ENCODE results near the gene GMEB2.
A peak's percentile ranks its signal among the peaks of the same experiment; 100 is the strongest.
"Not testable (repeated sequence)": the region's sequence is repeated elsewhere in the genome, so short reads cannot be mapped to it uniquely, and the experiment has no call there.

The GMEB2 gene

DNA sequence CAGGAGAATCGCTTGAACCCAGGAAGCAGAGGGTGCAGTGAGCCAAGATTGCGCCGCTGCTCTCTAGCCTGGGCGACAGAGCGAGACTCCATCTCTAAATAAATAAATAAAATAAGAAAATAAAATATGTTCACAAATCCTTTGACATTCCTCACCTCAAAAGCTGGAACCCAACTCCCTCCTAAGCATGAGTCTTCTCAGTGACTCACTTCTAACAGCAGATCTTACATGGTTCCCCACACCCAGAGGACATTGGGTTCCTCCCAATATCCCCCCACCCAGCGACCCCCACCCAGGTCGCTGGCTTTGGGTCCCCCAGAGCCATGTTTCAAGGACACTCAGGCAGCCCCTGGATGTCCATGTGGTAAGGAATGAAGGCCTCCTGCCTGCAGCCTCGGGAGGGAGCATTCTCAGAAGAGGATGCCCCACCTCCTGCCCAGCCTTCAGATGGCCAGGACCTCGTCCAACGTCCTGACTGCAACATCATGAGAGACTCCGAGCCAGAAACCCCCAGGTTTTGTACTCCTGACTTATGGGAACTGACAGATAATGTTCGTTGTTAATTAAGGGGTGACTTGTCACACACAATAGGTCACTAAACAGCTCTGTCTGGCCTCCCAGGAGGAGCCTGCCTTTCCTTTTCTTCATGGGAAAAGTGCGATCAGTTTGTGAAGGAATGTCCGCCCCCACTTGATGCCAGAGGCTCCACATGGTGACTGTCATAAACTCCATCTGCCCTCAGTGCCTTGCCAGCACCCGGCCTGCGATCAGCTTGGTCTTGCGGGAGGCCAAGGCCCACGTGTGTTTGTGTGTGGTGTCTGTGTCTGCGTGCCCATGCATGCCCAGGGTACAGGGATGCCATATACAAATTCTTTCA is 10.1 kb upstream of the GMEB2 start:
- no peak for DNase-seq

DNA sequence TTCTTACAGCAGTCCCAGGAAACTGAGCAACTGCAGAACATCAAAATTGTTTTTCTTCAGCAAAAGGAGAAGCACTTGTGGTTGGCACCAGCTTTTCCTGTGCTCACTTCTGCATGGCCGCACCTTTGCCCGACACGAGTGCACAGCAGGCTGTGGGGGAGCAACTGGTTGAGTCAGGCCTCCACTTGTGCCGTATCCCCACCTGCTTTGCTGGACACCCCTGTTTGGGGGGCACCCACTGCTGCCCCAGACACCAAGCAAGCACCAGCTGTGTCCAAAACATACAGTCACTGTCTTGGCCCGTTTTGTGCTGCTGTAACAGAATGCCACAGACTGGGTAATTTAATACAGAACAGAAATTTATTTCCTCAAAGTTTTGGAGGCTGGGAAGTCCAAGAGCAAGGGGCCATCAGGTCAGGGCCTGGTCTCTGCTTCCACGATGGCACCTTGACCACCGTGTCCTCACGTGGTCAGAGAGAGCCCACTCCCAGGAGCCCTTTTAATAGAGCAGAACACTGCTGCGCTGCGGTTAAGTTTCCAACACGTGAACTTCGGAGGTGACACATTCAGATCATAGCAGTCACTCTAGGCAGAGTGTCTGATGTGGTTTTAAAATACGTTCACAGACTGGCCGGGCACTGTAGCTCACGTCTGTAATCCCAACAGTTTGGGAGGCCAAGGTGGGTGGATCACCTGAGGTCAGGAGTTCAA is 8.7 kb upstream of the GMEB2 start:
- no peak for DNase-seq

DNA sequence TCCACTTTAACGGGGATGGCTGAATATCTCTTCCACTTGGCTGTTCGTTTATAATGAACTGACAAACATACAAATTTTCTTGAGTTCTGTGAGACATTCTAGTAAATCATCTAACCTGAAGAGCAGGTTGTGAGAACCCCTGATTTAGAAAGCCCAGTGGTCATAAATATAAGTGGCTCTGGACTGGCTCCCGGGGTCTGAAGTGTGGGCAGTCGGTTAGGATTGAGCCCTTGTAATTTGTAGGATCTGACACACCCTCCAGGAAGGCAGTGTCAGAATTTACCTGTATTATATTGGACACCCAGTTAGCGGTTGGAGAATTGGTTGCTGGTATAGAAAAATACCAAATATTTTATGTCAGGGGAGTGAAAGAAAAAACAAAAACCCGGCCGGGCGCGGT is 6.8 kb upstream of the GMEB2 start:
- no peak for DNase-seq

DNA sequence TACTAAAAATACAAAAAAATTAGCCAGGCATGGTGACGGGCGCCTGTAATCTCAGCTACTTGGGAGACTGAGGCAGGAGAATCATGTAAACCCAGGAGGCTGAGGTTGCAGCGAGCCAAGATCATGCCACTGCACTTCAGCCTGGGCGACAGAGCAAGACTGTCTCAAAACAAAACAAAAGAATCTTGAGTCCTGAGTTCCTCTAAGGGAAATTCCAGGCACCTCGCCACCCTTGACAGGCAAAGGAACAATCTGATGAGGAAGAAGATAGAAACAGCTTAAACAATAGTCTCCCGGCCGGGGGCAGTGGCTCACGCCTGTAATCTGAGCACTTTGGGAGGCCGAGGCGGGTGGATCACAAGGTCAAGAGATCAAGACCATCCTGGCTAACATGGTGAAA is 4.5 kb upstream of the GMEB2 start:
- DNase-seq, result not testable (repeated sequence)

DNA sequence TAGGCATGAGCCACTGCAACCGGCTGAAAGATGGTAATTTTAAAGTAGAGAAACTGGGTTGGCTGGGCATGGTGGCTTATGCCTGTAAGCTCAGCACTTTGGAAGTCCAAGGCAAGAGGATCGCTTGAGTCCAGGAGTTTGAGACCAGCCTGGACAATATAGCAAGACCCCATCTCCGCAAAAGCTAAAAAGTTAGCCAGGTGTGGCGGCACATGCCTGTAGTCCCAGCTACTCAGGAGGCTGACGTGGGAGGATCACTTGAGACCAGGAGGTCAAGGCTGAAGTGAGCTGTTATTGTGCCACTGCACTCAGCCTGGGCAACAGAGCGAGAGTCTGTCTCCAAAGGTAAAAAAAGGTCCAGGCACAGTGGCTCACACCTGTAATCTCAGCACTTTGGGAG is 4.1 kb upstream of the GMEB2 start:
- not testable (repeated sequence) for DNase-seq

DNA sequence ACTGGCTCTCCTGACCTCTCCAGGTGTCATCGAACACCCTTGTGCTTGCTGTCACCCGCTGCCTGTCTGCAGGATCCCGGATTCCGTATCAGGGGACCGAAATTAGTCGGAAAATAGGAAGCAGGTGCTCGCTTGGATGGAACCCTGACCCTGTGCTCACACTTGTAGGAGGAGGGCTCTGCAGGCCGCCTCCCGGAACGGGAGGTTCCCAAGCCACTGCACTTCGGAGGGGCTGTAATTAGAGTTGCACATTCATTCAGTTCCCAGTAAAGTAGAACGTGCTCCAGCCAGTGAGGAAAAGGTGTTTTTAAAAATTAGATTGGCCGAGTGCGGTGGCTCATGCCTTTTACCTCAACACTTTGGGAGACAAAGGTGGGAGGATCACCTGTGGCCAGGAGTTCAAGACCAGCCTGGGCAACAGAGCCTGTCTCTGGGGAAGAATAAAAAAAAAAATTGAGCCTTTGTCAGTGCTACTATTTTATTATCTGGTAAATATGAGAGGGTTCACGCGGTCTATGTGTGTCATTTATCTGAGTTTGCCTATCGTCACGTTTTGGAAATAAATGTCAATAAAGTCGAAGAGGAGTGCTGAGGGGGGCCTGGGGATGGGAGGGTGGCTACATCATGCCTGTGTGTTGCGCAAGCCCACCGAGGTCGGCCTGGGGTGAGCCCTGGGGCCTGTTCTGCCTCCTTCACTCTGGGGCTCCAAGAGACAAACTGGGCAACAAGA is 1.5 kb upstream of the GMEB2 start:
- DNase-seq, result peak; percentile 79

DNA sequence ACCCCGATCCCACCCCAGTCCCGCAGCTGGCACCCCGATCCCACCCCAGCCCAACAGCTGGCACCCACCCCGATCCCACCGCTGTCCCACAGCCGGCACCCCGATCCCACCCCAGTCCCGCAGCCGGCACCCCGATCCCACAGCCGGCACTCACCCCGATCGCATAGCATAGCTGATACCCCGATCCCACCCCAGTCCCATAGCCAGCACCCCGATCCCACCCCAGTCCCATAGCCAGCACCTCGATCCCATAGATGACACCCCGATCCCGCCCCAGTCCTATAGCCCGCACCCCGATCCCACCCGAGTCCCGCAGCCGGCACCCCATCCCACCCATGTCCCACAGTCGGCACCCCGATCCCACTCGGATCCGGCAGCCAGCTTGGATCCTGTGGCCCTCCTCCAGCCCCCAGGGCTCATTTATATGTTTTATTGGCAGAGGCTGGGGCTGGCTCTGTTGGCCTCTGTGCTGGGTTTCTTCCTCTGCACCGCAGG is 897 bp upstream of the GMEB2 start:
- no peak for DNase-seq

DNA sequence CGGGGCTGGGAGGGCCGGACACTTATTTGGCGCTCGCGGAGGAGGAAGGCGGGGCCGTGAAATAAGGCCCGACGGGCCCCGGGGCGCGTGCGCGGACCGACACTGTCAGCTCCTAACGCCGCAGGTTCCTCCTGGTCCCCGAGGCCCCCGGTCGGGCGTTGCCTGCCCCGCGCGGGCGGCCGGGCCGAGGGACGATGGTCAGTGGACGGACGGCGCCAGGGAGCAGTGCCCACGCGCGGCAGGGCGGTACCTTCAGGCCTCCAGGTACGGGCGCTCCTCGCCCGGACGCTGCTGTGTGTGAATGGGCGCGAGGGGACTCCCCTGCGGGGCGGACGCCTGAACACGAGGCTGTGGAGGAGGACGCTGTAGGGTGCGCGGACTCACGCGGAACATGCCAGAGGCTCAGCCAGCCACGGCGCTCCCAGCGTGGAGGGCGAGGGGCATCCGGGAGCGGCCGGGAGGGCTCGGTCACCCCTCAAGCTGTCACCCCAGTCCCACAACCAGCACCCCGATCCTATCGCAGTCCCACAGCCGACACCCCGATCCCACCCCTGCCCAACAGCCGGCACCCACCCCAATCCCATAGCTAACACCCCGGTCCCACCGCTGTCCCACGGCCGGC is 339 bp upstream of the GMEB2 start:
- peak; percentile 87 for DNase-seq

DNA sequence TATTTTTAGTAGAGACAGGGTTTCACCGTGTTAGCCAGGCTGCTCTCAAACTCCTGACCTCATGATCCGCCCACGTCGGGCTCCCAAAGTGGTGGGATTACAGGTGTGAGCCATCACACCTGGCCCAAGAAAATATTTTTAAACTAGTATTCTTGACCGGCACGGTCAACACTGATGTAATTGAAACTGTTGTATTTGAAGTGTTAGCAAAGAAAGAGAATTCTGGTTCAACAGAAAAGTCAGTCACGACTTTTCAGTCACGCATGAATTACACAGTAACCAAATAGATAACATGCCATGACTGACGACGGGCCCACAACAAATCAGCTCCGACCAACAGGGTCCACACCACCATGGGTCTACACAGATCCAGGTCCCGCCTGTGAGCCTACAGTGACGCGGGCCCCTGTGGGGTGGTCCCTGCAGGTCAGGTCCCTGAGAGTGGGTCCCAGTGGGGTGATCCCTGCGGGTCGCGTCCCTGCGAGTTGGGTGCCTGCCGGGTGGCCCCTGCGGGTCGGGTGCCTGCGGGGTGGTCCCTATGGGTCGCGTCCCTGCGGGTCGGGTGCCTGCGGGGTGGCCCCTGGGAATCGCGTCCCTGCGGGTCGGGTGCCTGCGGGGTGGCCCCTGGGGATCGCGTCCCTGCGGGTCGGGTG is 1.0 kb downstream of the GMEB2 start:
- DNase-seq, result no peak

DNA sequence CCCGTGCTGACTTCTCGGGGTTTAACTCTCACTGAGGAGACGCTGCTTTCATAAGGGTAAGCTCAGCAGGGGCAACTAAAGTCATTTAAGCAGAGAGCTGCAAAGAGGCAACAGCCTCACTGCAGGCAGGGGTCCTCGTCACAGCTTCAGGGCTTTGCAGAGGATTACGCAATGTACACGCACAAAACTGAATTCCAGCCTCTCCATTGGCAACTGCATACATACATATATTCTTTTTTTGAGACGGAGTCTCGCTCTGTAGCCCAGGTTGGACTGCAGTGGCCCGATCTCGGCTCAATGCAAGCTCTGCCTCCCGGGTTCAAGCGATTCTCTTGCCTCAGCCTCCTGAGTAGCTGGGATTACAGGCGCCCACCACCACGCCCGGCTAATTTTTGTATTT is 2.4 kb downstream of the GMEB2 start:
- DNase-seq, result no peak

DNA sequence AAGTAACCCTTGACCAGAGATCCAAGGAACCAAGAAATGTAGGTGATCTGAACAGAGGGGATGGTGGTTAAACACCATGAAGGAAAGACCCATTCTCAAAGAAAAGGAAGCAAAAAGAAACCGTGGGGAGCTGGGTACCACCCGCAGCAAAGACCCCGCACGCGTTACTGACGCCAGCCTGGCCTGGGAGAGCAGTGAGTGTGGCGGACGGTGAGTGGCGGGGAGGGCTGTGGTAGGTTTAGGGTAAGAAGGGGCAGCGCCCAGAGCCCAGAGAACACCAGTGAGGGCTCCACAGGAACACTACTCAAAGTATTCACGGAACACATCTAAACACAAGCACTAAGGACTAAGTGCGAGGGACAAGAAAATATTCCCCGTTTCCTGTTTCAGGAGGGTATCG is 4.2 kb downstream of the GMEB2 start:
- no peak for DNase-seq

DNA sequence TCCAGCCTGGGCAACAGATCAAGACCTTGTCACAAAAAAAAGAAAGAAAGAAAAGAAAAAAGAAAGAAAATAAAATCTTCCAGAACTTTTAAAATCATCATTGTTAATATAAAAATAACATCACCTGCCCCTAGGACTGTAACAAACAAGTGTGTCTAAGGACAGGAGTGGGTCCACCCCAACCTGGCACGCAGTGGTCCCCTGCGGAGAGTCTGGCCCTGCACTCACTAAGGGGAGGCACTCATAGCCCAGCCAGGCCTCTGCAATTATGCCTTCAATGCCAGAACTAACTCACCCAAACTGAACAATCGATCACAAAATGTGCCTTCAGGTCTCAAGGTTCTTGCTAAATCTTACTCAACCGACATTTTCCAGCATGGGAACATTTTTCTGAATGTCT is 4.8 kb downstream of the GMEB2 start:
- DNase-seq, result no peak

DNA sequence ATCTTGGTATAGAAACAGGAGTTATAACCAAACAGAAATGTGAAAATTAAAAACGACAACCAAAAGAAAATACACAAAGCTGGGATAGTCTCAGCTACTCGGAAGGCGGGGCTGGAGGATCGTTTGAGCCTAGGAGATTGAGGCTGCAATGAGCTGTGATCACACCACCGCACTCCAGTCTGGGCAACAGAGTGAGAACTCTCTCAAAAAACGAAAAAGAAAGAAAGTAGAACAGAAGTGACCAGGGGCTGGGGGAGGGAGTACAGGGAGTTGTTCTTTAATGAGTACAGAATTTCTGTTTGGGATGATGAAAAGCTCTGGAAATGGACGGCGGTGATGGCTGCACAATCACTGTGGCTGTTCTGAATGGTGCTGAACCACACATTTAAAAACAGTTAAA is 5.9 kb downstream of the GMEB2 start:
- DNase-seq, result no peak

DNA sequence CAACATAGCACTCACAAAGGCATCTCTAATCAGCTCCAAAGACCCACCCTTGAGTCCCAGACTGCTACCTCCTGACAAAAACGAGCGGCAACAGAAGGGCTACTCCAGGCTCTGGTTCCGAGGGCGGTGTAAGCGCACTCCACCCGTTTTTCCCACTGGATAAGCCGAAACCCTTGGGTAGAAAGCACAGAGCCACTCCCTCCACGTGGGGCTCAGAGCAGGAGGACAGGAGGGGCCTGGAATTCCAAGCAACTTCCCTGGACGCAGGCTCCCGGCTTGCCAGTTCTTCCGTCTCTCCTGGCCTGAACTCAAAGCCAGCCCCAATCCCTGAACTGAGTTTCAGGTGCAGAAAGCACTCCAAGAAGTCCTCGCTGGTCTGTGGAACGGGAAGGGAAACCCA is 7.4 kb downstream of the GMEB2 start:
- DNase-seq, result no peak

DNA sequence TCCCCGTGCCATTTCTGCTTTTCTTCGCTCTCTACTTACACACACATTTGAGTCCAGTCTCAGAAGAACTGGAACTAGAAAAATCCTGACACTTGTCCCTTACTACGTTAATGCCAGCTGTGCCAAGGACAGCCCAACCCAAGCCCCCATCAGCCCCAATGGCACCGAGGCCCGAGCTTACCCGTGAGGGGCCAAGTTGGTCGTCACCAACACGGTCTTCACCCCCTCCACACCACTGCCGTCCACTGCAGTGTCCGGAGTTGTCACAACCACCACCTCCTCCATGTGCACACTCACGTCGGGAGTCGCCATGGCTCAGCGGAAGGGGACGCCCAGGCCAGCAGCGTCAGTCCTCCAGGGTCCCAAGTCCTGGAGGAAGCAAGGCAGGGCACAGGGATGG is 7.8 kb downstream of the GMEB2 start:
- no peak for DNase-seq

DNA sequence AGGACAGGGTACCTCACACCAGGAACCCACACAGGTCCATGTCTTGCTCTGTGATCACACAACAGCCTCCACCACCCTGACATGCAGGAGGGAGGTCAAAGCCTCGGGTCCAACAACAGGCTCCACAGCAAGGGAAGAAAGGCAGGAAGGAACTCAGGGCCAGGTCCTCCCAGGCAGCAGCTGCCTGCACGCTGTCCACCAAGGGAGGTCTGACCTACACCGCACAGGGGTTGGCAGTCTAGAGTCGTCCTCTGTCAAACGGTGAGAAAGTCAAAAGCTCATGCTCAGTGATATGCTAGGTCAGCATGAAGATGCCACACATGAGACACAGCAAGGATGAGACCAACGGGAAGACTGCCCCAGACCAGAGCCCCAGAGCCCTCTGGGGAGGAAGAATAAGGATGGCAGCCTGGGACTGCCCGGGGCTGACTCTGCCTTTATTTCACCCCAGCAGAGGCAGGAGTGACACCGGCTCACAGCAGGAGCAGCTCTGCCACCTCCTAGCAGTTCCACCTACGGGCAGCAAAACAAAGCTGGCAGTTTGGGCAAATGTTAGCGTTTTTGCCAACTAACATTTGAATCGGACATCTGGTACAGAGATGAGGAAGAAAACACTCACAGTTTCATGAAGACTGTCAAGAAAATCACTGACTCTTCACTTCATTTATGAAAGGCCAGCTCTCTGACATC is 8.5 kb downstream of the GMEB2 start:
- no peak for DNase-seq

DNA sequence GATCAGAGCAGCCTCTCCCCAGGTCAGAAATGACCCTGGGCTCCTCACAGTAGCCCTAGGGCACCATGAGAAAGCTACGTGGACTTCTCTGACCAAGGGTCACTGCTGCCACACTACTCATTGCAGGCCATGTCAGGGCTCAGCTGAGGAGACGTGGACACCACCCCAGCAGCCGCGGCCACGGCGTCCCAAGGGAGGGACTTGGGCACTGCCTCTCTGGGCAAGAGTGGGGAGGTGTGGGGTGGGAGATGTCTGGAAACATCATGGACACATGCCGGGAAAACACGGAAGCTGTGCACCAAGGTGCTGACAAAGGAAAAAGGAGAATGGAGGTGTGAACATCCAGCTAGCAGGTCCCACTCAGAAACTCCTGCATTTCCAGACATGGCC is 9.0 kb downstream of the GMEB2 start:
- no peak for DNase-seq

DNA sequence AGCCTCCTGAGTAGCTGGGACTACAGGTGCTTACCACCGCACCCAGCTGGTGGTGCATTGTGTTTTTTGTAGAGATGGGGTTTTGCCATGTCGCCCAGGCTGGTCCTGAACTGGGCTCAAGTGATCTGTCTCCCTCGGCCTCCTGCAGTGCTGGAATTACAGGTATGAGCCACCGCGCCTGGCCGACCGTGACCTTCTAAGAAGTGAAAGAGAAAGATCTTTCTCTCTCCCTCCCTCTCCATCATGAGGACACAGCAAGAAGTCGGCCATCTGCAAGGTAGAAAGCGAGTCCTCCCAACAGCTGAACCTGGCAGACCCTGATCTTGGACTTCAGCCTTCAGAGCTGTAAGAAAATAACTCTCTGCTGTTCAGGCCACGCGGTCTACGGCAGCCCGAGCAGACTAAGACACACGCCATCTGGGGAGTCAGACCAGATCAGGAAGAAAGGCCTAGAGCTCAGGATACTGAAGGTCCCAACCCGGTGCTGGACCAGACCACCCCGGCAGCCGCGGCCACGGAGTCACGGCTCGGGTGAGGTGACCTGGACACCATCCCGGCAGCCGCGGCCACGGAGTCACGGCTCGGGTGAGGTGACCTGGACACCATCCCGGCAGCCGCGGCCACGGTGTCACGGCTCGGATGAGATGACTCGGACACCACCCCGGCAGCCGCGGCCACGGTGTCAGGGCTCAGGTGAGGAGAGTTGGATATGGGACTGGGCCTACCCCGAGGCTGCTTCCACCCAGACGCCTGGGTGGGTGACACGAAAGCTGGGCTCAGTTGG is 9.6 kb downstream of the GMEB2 start:
- no peak for DNase-seq

DNA sequence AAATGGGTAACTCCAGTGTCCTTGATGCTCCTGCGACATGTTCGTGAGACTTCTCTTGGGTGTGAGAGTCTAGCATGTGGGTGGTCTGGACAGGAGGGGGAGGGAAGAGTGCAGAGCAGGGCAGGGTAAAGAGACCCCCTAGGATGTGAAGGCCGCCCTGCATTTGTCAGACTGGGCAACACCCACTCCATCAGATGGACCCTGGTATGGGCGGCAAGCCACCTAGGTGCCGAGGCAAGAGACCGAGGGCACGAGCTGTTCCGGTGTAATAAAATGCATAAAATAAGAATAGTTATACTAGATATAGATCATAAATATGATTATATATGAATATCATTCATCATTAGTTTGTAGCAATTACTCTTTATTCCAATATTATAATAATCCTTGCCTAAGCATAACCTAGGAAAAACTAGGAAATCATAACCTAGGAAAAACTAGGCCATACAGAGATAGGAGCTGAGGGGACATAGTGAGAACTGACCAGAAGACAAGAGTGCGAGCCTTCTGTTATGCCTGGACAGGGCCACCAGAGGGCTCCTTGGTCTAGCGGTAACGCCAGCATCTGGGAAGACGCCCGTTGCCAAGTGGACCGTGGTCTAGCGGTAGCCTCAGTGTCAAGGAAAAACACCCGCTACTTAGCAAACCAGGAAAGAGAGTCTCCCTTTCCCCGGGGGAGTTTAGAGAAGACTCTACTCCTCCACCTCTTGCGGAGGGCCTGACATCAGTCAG is 12.9 kb downstream of the GMEB2 start:
- not testable (repeated sequence) for DNase-seq

DNA sequence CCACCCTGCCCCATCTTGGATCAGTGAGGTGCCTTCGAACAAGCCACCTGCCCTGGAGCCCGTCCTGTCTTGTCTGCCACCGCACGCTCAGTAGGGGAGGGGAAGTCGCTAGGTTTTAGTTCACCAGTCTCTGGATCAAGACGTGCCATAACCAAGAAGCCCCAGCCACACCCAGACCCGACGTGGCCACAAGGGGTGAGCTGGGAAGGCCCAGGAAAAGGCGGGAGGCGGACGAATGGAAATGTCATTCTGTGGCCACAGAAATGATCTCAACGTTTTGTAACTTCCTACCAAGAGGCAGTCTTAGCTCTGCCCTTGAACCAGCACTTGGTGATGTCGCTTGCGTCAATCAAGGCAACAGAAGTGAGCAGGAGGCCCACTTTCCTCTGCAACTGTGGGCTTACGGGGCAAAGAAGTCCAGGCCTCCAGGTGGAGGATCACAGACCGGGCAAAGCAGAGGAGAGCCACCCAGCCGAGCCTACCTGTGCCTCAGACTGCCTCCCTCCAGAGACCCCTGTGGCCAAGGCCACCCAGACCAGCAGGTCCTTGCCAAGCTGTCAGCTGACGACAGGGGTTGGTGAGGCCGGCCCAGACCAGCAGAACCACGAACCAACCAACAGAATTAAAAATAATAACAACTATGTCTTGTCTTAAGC is 14.5 kb downstream of the GMEB2 start:
- no peak for DNase-seq
